K562 (cell line): ENCODE data around the gene IFNK. TPM values are rescaled to one million over a fixed set of nuclear protein-coding genes. Genes with fewer than 3 reads are reported as not detected.

Experiments
- HMG20A ChIP-seq: fragments of 450-650 bp; formaldehyde crosslinking; conservative IDR thresholded peaks from 2 replicates; pipeline ENCODE4 v1.4.0; 2020; ENCODE audit warnings: mild to moderate bottlenecking, mixed read lengths
- MYC ChIP-seq, 2 experiments: fragments of 250-450 bp in 1 of 2; sonication (Bioruptor Pico) in 1 of 2; IDR thresholded peaks; 2 replicates each; pipeline versions ENCODE4 v1.5.1 to v1.6.1; 2012 to 2021; ENCODE audit warnings: low read depth in 2 of 2, borderline replicate concordance in 1 of 2, improper control_type of control experiment in 1 of 2, low read length in 1 of 2, mild to moderate bottlenecking in 1 of 2, moderate library complexity in 1 of 2
- PCBP2 ChIP-seq: fragments of 200-400 bp; formaldehyde crosslinking; IDR thresholded peaks from 2 replicates; pipeline ENCODE4 v1.6.1; 2018; ENCODE audit warnings: low read length, low read depth, mild to moderate bottlenecking, moderate library complexity; ENCODE audit not compliant: poor library complexity, severe bottlenecking
- SP1 ChIP-seq: sonication (generic); formaldehyde crosslinking; IDR thresholded peaks from 2 replicates; pipeline ENCODE4 v1.8.1; 2022; ENCODE audit warnings: mild to moderate bottlenecking, missing genetic modification reagents
- SRSF3 ChIP-seq: fragments of 200-400 bp; formaldehyde crosslinking; IDR thresholded peaks from 2 replicates; pipeline ENCODE4 v1.6.1; 2016; ENCODE audit warnings: mild to moderate bottlenecking, low read length, moderate library complexity; ENCODE audit not compliant: insufficient read depth
- ZNF274 ChIP-seq: IDR thresholded peaks from 2 replicates; pipeline ENCODE4 v1.6.1; 2011; ENCODE audit warnings: low read depth, mild to moderate bottlenecking, low read length, moderate library complexity, borderline replicate concordance
- polyA plus RNA-seq, 8 experiments: library from polyadenylated mRNA; depleted of rRNA in 4 of 8; stranded (reverse) in 5 of 8; unstranded in 3 of 8; fragments of >200 nt; fragmentation: Nextera tagmentation in 2 of 8; fragmentation: Illumina TruSeq in 1 of 8; extraction: Ambion mirVana in 2 of 8; extraction: Trizol in 1 of 8; gene quantifications; 2 replicates each; pipeline versions ENCODE4 v1.2.1 to v1.2.3, GENCODE V29; 2011 to 2014; ENCODE audit warnings: inconsistent platforms in 1 of 8, missing spikeins in 1 of 8
- total RNA-seq, 7 experiments: library from RNA; depleted of rRNA in 6 of 7; stranded (reverse); fragments of >200 nt in 6 of 7; fragmentation: Illumina TruSeq in 2 of 7; extraction: Trizol in 2 of 7; gene quantifications; 2 replicates each; pipeline versions ENCODE4 v1.2.1 to v1.2.3, GENCODE V29; 2011 to 2021; ENCODE audit warnings: low replicate concordance in 1 of 7
- TF ChIP-seq, protein P1 (sequence below): fragments of 250-450 bp; sonication (Bioruptor Pico); IDR thresholded peaks from 2 replicates; pipeline ENCODE4 v1.4.0; 2020
- TF ChIP-seq, protein P2 (sequence below): fragments of 450-650 bp; conservative IDR thresholded peaks from 2 replicates; pipeline ENCODE4 v1.6.1; 2016; ENCODE audit warnings: missing genetic modification characterization, low read depth, mild to moderate bottlenecking, control low read depth, missing compliant biosample characterization
- TF ChIP-seq, protein P3 (sequence below), 2 experiments: fragments of 450-650 bp; formaldehyde crosslinking in 1 of 2; IDR thresholded peaks; 2 replicates each; pipeline versions ENCODE4 v1.4.0 to v1.6.1; 2014 to 2020; ENCODE audit warnings: mild to moderate bottlenecking in 2 of 2, borderline replicate concordance in 1 of 2, low read depth in 1 of 2

Gene IFNK
- total and polyA plus RNA-seq, 9 of the 15 experiments (the other 6 are each of a cell fraction or from before 2014, with no cell fraction given), result 0.11 TPM; not detected in 8

DNA sequence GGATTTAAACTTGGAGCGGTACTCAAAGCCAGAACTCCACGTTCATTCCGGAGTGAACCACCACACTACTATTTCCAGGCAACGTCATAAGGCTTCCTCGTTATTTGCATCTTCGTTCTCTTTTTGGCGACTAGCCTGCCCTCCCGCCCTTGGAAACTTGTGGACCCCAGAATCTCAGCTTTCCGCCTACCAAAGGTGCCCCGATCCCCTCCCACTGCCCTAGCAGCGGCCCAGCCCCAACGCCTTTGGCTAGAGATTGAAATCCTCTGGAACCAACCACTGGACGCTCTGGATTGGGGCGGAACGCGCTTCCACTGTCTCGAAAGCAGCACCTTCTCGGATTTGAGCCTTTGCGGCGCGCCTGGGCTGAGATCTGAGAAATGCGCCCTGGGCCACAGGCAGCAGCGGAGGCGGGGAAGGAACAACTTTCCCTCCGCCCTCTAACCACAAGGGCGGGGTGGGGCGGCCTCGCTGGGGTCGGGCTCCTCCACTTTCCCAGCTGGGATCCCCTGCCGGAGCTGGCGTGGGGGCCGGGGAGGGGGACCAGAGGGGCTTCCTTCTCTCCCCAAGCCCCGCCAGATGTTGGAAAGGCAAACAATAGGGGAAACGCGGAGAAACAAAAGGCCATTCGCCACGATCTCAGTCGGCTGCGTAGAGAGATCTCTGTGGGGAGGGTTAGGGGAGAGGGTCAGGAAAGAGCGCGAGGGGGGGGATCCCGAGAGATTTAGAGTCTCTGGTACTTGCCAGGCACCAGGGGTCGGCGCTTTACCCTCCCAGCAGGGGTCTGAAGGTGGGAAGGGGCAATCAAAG lies 4.2 kb downstream of the IFNK start (continued):
- TF ChIP-seq, protein P1, sequence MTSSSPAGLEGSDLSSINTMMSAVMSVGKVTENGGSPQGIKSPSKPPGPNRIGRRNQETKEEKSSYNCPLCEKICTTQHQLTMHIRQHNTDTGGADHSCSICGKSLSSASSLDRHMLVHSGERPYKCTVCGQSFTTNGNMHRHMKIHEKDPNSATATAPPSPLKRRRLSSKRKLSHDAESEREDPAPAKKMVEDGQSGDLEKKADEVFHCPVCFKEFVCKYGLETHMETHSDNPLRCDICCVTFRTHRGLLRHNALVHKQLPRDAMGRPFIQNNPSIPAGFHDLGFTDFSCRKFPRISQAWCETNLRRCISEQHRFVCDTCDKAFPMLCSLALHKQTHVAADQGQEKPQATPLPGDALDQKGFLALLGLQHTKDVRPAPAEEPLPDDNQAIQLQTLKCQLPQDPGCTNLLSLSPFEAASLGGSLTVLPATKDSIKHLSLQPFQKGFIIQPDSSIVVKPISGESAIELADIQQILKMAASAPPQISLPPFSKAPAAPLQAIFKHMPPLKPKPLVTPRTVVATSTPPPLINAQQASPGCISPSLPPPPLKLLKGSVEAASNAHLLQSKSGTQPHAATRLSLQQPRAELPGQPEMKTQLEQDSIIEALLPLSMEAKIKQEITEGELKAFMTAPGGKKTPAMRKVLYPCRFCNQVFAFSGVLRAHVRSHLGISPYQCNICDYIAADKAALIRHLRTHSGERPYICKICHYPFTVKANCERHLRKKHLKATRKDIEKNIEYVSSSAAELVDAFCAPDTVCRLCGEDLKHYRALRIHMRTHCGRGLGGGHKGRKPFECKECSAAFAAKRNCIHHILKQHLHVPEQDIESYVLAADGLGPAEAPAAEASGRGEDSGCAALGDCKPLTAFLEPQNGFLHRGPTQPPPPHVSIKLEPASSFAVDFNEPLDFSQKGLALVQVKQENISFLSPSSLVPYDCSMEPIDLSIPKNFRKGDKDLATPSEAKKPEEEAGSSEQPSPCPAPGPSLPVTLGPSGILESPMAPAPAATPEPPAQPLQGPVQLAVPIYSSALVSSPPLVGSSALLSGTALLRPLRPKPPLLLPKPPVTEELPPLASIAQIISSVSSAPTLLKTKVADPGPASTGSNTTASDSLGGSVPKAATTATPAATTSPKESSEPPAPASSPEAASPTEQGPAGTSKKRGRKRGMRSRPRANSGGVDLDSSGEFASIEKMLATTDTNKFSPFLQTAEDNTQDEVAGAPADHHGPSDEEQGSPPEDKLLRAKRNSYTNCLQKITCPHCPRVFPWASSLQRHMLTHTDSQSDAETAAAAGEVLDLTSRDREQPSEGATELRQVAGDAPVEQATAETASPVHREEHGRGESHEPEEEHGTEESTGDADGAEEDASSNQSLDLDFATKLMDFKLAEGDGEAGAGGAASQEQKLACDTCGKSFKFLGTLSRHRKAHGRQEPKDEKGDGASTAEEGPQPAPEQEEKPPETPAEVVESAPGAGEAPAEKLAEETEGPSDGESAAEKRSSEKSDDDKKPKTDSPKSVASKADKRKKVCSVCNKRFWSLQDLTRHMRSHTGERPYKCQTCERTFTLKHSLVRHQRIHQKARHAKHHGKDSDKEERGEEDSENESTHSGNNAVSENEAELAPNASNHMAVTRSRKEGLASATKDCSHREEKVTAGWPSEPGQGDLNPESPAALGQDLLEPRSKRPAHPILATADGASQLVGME (CRISPR knock-in tag), result no peak
- TF ChIP-seq HMG20A (CRISPR knock-in tag) (no peak), PCBP2 (no peak), SP1 (CRISPR knock-in tag) (no peak), MYC (IDR thresholded peaks at IDR 0.05; ENCODE audit: low read depth, low read length) (no peak), MYC (CRISPR knock-in tag; IDR thresholded peaks at IDR 0.05; ENCODE audit: borderline replicate concordance, low read depth) (no peak), ZNF274 (no peak), SRSF3 (no peak)
- TF ChIP-seq, protein P2, sequence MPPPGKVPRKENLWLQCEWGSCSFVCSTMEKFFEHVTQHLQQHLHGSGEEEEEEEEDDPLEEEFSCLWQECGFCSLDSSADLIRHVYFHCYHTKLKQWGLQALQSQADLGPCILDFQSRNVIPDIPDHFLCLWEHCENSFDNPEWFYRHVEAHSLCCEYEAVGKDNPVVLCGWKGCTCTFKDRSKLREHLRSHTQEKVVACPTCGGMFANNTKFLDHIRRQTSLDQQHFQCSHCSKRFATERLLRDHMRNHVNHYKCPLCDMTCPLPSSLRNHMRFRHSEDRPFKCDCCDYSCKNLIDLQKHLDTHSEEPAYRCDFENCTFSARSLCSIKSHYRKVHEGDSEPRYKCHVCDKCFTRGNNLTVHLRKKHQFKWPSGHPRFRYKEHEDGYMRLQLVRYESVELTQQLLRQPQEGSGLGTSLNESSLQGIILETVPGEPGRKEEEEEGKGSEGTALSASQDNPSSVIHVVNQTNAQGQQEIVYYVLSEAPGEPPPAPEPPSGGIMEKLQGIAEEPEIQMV (tag), result no peak
- TF ChIP-seq, protein P3, sequence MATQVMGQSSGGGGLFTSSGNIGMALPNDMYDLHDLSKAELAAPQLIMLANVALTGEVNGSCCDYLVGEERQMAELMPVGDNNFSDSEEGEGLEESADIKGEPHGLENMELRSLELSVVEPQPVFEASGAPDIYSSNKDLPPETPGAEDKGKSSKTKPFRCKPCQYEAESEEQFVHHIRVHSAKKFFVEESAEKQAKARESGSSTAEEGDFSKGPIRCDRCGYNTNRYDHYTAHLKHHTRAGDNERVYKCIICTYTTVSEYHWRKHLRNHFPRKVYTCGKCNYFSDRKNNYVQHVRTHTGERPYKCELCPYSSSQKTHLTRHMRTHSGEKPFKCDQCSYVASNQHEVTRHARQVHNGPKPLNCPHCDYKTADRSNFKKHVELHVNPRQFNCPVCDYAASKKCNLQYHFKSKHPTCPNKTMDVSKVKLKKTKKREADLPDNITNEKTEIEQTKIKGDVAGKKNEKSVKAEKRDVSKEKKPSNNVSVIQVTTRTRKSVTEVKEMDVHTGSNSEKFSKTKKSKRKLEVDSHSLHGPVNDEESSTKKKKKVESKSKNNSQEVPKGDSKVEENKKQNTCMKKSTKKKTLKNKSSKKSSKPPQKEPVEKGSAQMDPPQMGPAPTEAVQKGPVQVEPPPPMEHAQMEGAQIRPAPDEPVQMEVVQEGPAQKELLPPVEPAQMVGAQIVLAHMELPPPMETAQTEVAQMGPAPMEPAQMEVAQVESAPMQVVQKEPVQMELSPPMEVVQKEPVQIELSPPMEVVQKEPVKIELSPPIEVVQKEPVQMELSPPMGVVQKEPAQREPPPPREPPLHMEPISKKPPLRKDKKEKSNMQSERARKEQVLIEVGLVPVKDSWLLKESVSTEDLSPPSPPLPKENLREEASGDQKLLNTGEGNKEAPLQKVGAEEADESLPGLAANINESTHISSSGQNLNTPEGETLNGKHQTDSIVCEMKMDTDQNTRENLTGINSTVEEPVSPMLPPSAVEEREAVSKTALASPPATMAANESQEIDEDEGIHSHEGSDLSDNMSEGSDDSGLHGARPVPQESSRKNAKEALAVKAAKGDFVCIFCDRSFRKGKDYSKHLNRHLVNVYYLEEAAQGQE (IDR thresholded peaks at IDR 0.05; ENCODE audit: borderline replicate concordance), result no peak
- TF ChIP-seq, protein P3 (CRISPR knock-in tag; IDR thresholded peaks at IDR 0.05; ENCODE audit: low read depth), result no peak
